NCI-H2196 treated with DMSO at 0.1 percent for 48 hours (cell line): Measurements from ENCODE around the gene SGCA.
A peak's percentile ranks its signal among the peaks of the same experiment; 100 is the strongest.

ENCODE experiments used
- DNase-seq: peaks from one replicate; lab custom pipeline; 2025; ENCODE audit not compliant: unreplicated experiment; lab: John Stamatoyannopoulos, UW

The SGCA gene

GRCh38 chr17:50165867-50166517 is at the start of gene SGCA:
SGCA (plus strand) TSS chr17:50166005; CDS start chr17:50166041, 36 bp downstream.
- DNase-seq: no peak

- no peak for DNase-seq
Observed at GRCh38 chr17:50117202-50118051, 48.4 kb upstream of the SGCA start.

GRCh38 chr17:50118076-50118827 is 47.6 kb upstream of the SGCA start:
- no peak for DNase-seq

GRCh38 chr17:50118828-50119218 is 47.0 kb upstream of the SGCA start:
- no peak for DNase-seq

- no peak for DNase-seq
Observed at GRCh38 chr17:50120475-50121253, 45.1 kb upstream of the SGCA start.

- DNase-seq: no peak
Observed at GRCh38 chr17:50122945-50123344, 42.9 kb upstream of the SGCA start.

- DNase-seq: no peak
Observed at GRCh38 chr17:50123649-50124349, 42.0 kb upstream of the SGCA start.

- DNase-seq: no peak
Observed at GRCh38 chr17:50125420-50125997, 40.3 kb upstream of the SGCA start.

- no peak for DNase-seq
Observed at GRCh38 chr17:50127697-50128361, 38.0 kb upstream of the SGCA start.

GRCh38 chr17:50128441-50129352 is 37.1 kb upstream of the SGCA start:
- no peak for DNase-seq

GRCh38 chr17:50129353-50129727 is 36.5 kb upstream of the SGCA start:
- DNase-seq: no peak

- peak; percentile 23 for DNase-seq
Observed at GRCh38 chr17:50129728-50130558, 35.9 kb upstream of the SGCA start, which contains the start of gene SAMD14. SAMD14 (minus strand) TSS chr17:50130160; CDS start chr17:50124959, 5,201 bp downstream.

- peak; percentile 77 for DNase-seq
Observed at GRCh38 chr17:50130559-50131305, 35.1 kb upstream of the SGCA start.

- DNase-seq: no peak
Observed at GRCh38 chr17:50132104-50132794, 33.6 kb upstream of the SGCA start.

GRCh38 chr17:50133028-50133768 is 32.6 kb upstream of the SGCA start:
- DNase-seq: no peak

GRCh38 chr17:50133769-50134099 is 32.1 kb upstream of the SGCA start:
- no peak for DNase-seq
